HEK293T (cell line): ENCODE results near the gene CD69.

Source experiments
- ARNT ChIP-seq: fragments of 450-650 bp; IDR thresholded peaks from 2 replicates; pipeline ENCODE4 v1.6.1; 2017; ENCODE audit warnings: mild to moderate bottlenecking
- BHLHE40 ChIP-seq: fragments of 450-650 bp; IDR thresholded peaks from 2 replicates; pipeline ENCODE4 v1.6.1; 2016; ENCODE audit warnings: mild to moderate bottlenecking, moderate library complexity, borderline replicate concordance
- ELF4 ChIP-seq: fragments of 450-650 bp; IDR thresholded peaks from 2 replicates; pipeline ENCODE4 v1.6.1; 2017; ENCODE audit warnings: antibody characterized with exemption
- FOXK2 ChIP-seq: fragments of 450-650 bp; IDR thresholded peaks from 2 replicates; pipeline ENCODE4 v1.6.1; 2016; ENCODE audit warnings: mild to moderate bottlenecking
- FOXM1 ChIP-seq: fragments of 450-650 bp; IDR thresholded peaks from 2 replicates; pipeline ENCODE4 v1.6.1; 2017; ENCODE audit warnings: mild to moderate bottlenecking, borderline replicate concordance
- HDGF ChIP-seq: fragments of 450-650 bp; IDR thresholded peaks from 2 replicates; pipeline ENCODE4 v1.6.1; 2017; ENCODE audit warnings: antibody characterized with exemption, borderline replicate concordance
- L3MBTL2 ChIP-seq: fragments of 450-650 bp; conservative IDR thresholded peaks from 2 replicates; pipeline ENCODE4 v1.6.1; 2016; ENCODE audit warnings: mild to moderate bottlenecking
- SUZ12 ChIP-seq: fragments of 450-650 bp; IDR thresholded peaks from 2 replicates; pipeline ENCODE4 v1.6.1; 2016; ENCODE audit warnings: mild to moderate bottlenecking
- ZNF384 ChIP-seq: fragments of 450-650 bp; IDR thresholded peaks from 2 replicates; pipeline ENCODE4 v1.6.1; 2016

DNA sequence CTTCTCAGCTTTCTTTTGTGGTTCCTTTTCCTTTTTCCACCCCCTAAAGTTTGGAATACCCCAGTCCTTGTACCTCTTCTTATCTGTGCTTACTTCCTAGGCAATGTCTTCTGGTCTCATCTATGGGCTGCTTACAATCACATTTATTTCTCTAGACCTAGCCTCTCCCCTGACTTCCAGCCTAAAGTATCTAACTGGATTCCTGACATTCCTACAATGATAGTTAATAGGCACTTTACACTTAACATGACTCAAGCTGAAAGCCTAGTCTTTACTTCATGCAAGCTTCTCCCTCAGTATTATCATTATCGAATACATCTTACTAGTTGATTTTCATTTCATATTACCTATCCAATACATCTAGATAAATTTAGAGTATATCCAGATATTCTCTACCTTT, 49.0 kb downstream of the CD69 start:
- TF ChIP-seq HDGF (no peak), BHLHE40 (no peak), FOXK2 (no peak), SUZ12 (no peak), L3MBTL2 (no peak), ELF4 (no peak), FOXM1 (no peak), ARNT (no peak), ZNF384 (no peak)
